Thymus (tissue), 14 donors: Measurements from ENCODE around the gene ZP1. TPM values are rescaled to one million over a fixed set of nuclear protein-coding genes. Genes with fewer than 3 reads are reported as not detected.
"Not testable (repeated sequence)": the region's sequence is repeated elsewhere in the genome, so short reads cannot be mapped to it uniquely, and the experiment has no call there.

ENCODE experiments used
- DNase-seq, 9 donors: peaks; one replicate each; pipeline ENCODE4 v3.0.0-alpha.2; 2013; ENCODE audit warnings: low spot score in 9 of 9, low read depth in 6 of 9, missing footprints in 1 of 9
- H3K27ac ChIP-seq, 2 donors: one replicate each; pipeline ENCODE4 v1.5.1; 2013; ENCODE audit warnings: control low read depth in 1 of 2, low read depth in 1 of 2, low read length in 1 of 2, mild to moderate bottlenecking in 1 of 2, moderate library complexity in 1 of 2
- H3K27me3 ChIP-seq, 2 donors: one replicate each; pipeline ENCODE4 v1.5.1; 2013; ENCODE audit warnings: low read length in 1 of 2; ENCODE audit not compliant: control insufficient read depth in 2 of 2, insufficient read depth in 1 of 2
- H3K36me3 ChIP-seq, 2 donors: one replicate each; pipeline ENCODE4 v1.5.1; 2013; ENCODE audit warnings: low read length in 1 of 2, mild to moderate bottlenecking in 1 of 2, moderate library complexity in 1 of 2; ENCODE audit not compliant: control insufficient read depth in 2 of 2, insufficient read depth in 2 of 2
- H3K4me1 ChIP-seq, 2 donors: one replicate each; pipeline ENCODE4 v1.5.1; 2013; ENCODE audit warnings: low read length in 2 of 2; ENCODE audit not compliant: control insufficient read depth in 2 of 2, insufficient read depth in 2 of 2
- H3K4me3 ChIP-seq, 2 donors: one replicate each; pipeline ENCODE4 v1.5.1; 2013; ENCODE audit warnings: low read length in 2 of 2, control low read depth in 1 of 2, mild to moderate bottlenecking in 1 of 2
- H3K9me3 ChIP-seq, 2 donors: one replicate each; pipeline ENCODE4 v1.5.1; 2013; ENCODE audit warnings: low read length in 1 of 2, mild to moderate bottlenecking in 1 of 2; ENCODE audit not compliant: control insufficient read depth in 2 of 2, insufficient read depth in 1 of 2
- WGBS: extraction: QIAGEN DNeasy Blood & Tissue Kit; methylation state at CpG from one replicate; pipeline ENCODE4 v1.1.7; 2013; 5-methylcytosine and 5-hydroxymethylcytosine counted together
- long read RNA-seq, 10 donors: transcript quantifications; one replicate each; lab custom pipeline, GENCODE V29; 2026
- polyA plus RNA-seq: library from polyadenylated mRNA; stranded (reverse); fragments of 200-250 nt; gene quantifications from one replicate; pipeline ENCODE4 v1.2.3, GENCODE V29; 2013
- total RNA-seq: library from RNA; stranded (reverse); fragments of 120-200 nt; gene quantifications from one replicate; pipeline ENCODE4 v1.2.4, GENCODE V29; 2013
- donor health status: healthy.

The ZP1 gene, protein sequence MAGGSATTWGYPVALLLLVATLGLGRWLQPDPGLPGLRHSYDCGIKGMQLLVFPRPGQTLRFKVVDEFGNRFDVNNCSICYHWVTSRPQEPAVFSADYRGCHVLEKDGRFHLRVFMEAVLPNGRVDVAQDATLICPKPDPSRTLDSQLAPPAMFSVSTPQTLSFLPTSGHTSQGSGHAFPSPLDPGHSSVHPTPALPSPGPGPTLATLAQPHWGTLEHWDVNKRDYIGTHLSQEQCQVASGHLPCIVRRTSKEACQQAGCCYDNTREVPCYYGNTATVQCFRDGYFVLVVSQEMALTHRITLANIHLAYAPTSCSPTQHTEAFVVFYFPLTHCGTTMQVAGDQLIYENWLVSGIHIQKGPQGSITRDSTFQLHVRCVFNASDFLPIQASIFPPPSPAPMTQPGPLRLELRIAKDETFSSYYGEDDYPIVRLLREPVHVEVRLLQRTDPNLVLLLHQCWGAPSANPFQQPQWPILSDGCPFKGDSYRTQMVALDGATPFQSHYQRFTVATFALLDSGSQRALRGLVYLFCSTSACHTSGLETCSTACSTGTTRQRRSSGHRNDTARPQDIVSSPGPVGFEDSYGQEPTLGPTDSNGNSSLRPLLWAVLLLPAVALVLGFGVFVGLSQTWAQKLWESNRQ
- total RNA-seq (1.6 TPM), polyA plus RNA-seq (1.5 TPM)
- long read RNA-seq, donor 1 = 0 reads
- long read RNA-seq, donor 2 = 0 reads
- long read RNA-seq, donor 3 = 0 reads
- long read RNA-seq, donor 4 = 0 reads
- long read RNA-seq, donor 5 = 0 reads
- long read RNA-seq, donor 6, partial matches to known transcripts = 0 of 1 reads
- long read RNA-seq, donor 6, other reads (novel, unspliced or antisense) = 0 of 1 reads
- long read RNA-seq, donor 7 = 0 reads
- long read RNA-seq, donor 8 = 0 reads
- long read RNA-seq, donor 9 = 0 reads
- long read RNA-seq, donor 10 = 0 reads

DNA sequence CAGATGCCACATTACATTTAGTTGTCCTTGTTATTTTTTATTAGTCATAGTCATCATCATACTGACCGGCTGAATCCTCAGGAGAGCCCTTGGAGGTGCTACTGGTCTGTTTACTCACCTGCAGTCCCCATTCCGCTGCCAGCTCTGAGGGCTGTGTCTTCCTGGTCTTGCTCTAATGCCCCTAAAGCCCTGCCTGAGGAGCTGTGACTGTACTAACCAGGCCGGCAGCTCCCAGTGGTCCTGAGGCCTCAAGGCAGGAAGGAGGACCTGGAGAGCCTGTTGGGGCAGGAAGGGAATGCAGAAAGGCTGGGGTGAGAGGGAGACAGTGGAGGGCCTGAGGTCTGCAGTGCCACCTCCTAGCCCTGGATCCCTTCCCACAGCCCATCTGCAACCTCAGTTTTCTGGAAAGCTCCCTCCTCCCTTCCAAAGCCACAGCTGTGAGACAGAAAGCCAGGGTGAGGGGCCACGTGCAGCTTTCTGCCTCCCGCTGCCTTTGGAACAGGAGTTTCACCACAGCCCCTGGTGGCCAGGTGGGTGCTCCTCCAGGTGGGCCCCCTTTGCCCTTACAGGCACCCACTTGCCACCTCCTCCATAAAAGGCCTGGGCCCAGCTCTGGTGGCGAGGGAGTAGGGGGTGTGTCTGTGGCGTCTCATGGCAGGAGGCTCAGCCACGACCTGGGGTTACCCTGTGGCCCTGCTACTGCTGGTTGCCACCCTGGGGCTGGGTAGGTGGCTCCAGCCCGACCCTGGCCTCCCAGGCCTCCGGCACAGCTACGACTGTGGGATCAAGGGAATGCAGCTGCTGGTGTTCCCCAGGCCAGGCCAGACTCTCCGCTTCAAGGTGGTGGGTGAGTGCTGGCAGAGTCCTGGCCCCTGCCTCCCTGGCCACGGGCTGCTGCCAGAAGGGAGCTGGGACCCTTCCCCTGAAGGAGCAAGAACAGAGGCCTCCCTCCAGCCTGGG lies at the start of gene ZP1:
TSS of gene ZP1 (plus strand) at position 632 of the 960 bp plus-strand sequence. CDS start at position 652, 20 bp downstream.
- peak in 4 of 9 donors; percentile 50 to 74 (median 54) for DNase-seq
- peaks cover 48 to 74% of the 10 kb centered on the region in 2 donors for H3K4me1 ChIP-seq
- H3K4me3 ChIP-seq = no peak within 1 kb of the TSS
- peaks cover 0 to 6% of the 10 kb centered on the region in 2 donors for H3K9me3 ChIP-seq
- peak within 1 kb of the TSS in 1 of 2 donors; percentile 61 for H3K27ac ChIP-seq
- no peaks in the 10 kb centered on the region for H3K36me3 ChIP-seq
- H3K27me3 ChIP-seq = no peaks in the 10 kb centered on the region
- 55% methylated on average over 13 of the region's 13 CpGs for WGBS

- H3K4me3 ChIP-seq = no peak overlapping the region
- 96% methylated on average over 4 of the region's 4 CpGs for WGBS
- peaks cover 16 to 29% of the 10 kb centered on the region in 2 donors for H3K4me1 ChIP-seq
- peaks cover 8 to 15% of the 10 kb centered on the region in 2 donors for H3K9me3 ChIP-seq
- H3K27ac ChIP-seq = no peak overlapping the region
- H3K36me3 ChIP-seq = no peaks in the 10 kb centered on the region
- no peak for DNase-seq
- no peaks in the 10 kb centered on the region for H3K27me3 ChIP-seq
These were observed 49.3 kb upstream of the ZP1 start for GRCh38 chr11:60818057-60818456.

DNA sequence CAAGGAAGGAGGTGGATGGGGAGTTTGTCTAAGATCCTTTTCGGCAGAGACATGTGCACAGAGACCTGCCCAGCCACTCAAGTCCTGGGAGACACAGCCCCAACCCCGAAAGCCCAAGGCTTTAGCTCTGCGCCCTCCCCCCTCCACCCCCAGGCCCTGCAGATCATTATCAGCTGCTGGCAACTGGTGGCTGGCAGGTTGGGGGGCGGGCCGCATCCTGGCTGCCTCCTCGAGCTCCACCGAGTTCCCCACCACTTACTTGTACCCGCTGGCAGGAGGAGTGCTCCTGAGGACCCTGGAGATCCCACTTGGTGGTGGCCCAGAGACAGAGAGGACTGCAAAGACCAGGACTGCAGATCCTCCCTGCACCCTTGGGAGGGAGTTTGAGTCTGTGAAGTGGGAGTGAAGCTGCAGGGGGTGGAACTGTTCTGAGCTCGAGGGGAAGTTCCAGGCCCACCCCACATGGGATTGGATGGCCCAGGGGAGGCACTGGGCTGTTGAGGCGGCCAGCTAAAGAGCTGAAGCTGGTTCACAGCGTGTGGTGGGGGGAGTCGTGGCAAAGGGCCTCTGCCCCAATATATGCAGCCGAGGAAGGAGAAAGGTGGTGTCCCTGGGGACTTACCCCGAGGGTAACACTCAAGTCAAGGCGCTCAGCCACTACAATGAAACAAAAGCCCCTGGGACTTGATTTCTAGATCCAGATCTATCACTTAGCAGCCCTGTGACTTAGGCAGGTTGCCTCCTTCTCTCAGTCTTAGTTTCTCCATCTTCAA lies 45.3 kb upstream of the ZP1 start:
- Histone ChIP-seq H3K27me3 (no peaks in the 10 kb centered on the region), H3K4me1 (peaks cover 16 to 29% of the 10 kb centered on the region in 2 donors), H3K27ac (no peak overlapping the region), H3K9me3 (peaks cover 3 to 7% of the 10 kb centered on the region in 2 donors), H3K4me3 (no peak overlapping the region), H3K36me3 (no peaks in the 10 kb centered on the region)
- DNase-seq = peak in 6 of 9 donors; percentile 40 to 63 (median 52)
- 48% methylated on average over 15 of the region's 15 CpGs for WGBS

DNA sequence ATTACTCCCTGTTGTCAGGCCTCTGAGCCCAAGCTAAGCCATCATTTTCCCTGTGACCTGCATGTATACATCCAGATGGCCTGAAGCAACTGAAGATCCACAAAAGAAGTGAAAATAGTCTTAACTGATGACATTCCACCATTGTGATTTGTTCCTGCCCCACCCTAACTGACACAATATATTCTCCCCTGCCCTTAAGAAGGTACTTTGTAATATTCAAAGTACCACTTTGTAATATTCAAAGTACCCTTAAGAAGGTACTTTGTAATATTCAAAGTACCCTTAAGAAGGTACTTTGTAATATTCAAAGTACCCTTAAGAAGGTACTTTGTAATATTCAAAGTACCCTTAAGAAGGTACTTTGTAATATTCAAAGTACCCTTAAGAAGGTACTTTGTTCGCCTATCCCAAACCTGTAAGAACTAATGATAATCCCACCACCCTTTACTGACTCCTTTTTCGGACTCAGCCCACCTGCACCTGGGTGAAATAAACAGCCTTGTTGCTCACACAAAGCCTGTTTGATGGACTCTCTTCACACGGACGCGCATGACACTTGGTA lies 43.5 kb upstream of the ZP1 start:
- WGBS = 98% methylated on average over 5 of the region's 5 CpGs
- H3K9me3 ChIP-seq, DNase-seq, H3K27me3 ChIP-seq, H3K36me3 ChIP-seq, H3K27ac ChIP-seq, H3K4me3 ChIP-seq: not testable (repeated sequence)
- peaks cover 16 to 29% of the 10 kb centered on the region in 2 donors for H3K4me1 ChIP-seq

- Histone ChIP-seq H3K27ac (no peak overlapping the region), H3K9me3 (no peaks in the 10 kb centered on the region), H3K4me3 (no peak overlapping the region)
These were observed 42.2 kb upstream of the ZP1 start for GRCh38 chr11:60825118-60825517.

DNA sequence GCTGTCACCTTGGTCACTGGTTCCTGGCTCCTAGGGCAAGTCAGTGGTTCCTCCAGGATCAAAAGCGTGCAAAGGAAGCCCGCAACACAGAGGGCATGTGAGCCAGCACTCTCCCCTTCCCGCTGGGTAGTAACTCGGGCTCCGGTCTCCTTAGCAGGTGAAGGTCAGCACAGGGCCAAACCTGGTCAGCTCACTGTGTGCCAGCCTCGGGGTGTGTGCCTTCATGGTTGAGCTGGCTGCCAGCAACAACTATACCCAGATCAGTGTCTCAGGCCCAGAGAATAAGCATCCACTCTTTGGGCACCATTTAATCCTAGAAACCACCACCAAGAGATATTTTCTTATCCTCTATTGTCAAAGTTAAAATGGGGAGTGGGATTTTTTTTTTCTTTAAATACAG lies 41.6 kb upstream of the ZP1 start:
- 82% methylated on average over 6 of the region's 6 CpGs for WGBS
- Histone ChIP-seq H3K36me3 (no peaks in the 10 kb centered on the region), H3K4me1 (peaks cover 11 to 22% of the 10 kb centered on the region in 2 donors), H3K9me3 (no peaks in the 10 kb centered on the region), H3K27ac (no peak overlapping the region), H3K4me3 (no peak overlapping the region), H3K27me3 (no peaks in the 10 kb centered on the region)
- no peak for DNase-seq

More at GRCh38 chr11:60825118-60825517, 42.2 kb upstream of the ZP1 start:
- no peaks in the 10 kb centered on the region for H3K36me3 ChIP-seq
- H3K4me1 ChIP-seq = peaks cover 15 to 27% of the 10 kb centered on the region in 2 donors
- H3K27me3 ChIP-seq = no peaks in the 10 kb centered on the region
- WGBS = 95% methylated on average over 5 of the region's 5 CpGs
- DNase-seq = no peak

GRCh38 chr11:60830478-60831142 lies 36.7 kb upstream of the ZP1 start:
- DNase-seq = no peak
- Histone ChIP-seq H3K27ac (peak overlapping the region in 1 of 2 donors; percentile 4), H3K36me3 (no peaks in the 10 kb centered on the region), H3K4me1 (peaks cover 18 to 41% of the 10 kb centered on the region in 2 donors), H3K9me3 (no peaks in the 10 kb centered on the region), H3K4me3 (no peak overlapping the region), H3K27me3 (no peaks in the 10 kb centered on the region)
- 54% methylated on average over 10 of the region's 10 CpGs for WGBS
